Thoracic aorta (tissue), 2 donors: ENCODE results near the gene CCR7. TPM values are rescaled to one million over a fixed set of nuclear protein-coding genes. Genes with fewer than 3 reads are reported as not detected.

Source experiments
- ATAC-seq: fragments of 150-250 bp; one replicate; pipeline ENCODE4 v1.8.0; 2017; ENCODE audit warnings: low read depth; ENCODE audit not compliant: insufficient number of reproducible peaks, low FRiP score
- DNase-seq: peaks from one replicate; pipeline ENCODE4 v3.0.0-alpha.2; 2020; ENCODE audit warnings: low spot score
- H3K27ac ChIP-seq, 2 donors: fragments of 200-600 bp; sonication (generic); 1 replicate in 1 of 2; 2 replicates in 1 of 2; pipeline ENCODE4 v1.5.1; 2016; ENCODE audit warnings: mild to moderate bottlenecking in 2 of 2, moderate library complexity in 2 of 2
- H3K27me3 ChIP-seq: fragments of 200-600 bp; sonication (generic); replicated peaks from 2 replicates; pipeline ENCODE4 v1.6.0; 2016; ENCODE audit warnings: mild to moderate bottlenecking; ENCODE audit not compliant: insufficient read depth
- H3K36me3 ChIP-seq: fragments of 200-600 bp; sonication (generic); one replicate; pipeline ENCODE4 v1.5.1; 2016
- H3K4me1 ChIP-seq, 2 donors: fragments of 200-600 bp; sonication (generic); 1 replicate in 1 of 2; 2 replicates in 1 of 2; pipeline versions ENCODE4 v1.5.1 to v1.6.0; 2016; ENCODE audit warnings: low read depth in 2 of 2, mild to moderate bottlenecking in 1 of 2; ENCODE audit not compliant: control insufficient read depth in 1 of 2
- H3K4me3 ChIP-seq: fragments of 200-600 bp; sonication (generic); 2 replicates; pipeline ENCODE4 v1.5.1; 2016; ENCODE audit warnings: mild to moderate bottlenecking
- H3K9me3 ChIP-seq: fragments of 200-600 bp; sonication (generic); 2 replicates; pipeline ENCODE4 v1.5.1; 2016
- total RNA-seq, 2 donors: library from RNA; depleted of rRNA; stranded (reverse); fragments of >200 nt; gene quantifications; one replicate each; pipeline versions ENCODE4 v1.1.0 to v1.2.3, GENCODE V29; 2016
- TF ChIP-seq, protein P1 (sequence below): fragments of 200-600 bp; sonication (generic); IDR thresholded peaks from one replicate; pipeline ENCODE4 v1.5.1; 2019; ENCODE audit warnings: antibody characterized with exemption

The CCR7 gene
- total RNA-seq, 2 donors from 2014 or later: not detected

DNA sequence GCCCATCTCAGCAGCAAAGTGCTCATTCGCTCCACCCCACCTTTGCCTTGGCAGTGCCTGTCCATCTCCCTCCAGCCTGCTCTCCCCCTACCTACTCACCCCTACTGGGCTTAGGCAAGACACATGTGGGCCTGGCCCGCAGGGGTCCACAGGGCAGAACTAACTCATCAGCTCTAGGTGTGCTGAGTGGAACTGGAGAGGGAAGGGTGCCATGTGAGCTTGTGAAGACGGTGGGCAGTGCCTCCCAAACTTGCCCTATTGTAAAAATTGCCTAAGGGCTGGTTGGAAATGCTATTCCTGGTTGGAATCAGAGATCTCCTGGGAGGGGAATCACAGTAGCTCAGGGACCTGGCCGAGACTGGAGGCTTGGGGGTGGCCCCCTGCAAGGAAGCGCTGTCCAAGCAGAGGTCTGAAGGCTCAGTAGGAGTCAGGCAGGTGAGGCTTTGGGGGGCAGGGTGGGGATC, 34.7 kb downstream of the CCR7 start:
- TF ChIP-seq, protein P1, sequence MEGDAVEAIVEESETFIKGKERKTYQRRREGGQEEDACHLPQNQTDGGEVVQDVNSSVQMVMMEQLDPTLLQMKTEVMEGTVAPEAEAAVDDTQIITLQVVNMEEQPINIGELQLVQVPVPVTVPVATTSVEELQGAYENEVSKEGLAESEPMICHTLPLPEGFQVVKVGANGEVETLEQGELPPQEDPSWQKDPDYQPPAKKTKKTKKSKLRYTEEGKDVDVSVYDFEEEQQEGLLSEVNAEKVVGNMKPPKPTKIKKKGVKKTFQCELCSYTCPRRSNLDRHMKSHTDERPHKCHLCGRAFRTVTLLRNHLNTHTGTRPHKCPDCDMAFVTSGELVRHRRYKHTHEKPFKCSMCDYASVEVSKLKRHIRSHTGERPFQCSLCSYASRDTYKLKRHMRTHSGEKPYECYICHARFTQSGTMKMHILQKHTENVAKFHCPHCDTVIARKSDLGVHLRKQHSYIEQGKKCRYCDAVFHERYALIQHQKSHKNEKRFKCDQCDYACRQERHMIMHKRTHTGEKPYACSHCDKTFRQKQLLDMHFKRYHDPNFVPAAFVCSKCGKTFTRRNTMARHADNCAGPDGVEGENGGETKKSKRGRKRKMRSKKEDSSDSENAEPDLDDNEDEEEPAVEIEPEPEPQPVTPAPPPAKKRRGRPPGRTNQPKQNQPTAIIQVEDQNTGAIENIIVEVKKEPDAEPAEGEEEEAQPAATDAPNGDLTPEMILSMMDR: no peak
- Histone ChIP-seq H3K4me1 (peaks cover 0 to 4% of the 10 kb centered on the region in 2 donors), H3K27ac (no peak overlapping the region), H3K27me3 (no peaks in the 10 kb centered on the region), H3K4me3 (no peak overlapping the region), H3K9me3 (no peaks in the 10 kb centered on the region), H3K36me3 (no peaks in the 10 kb centered on the region)
- no peak for ATAC-seq
- no peak for DNase-seq

DNA sequence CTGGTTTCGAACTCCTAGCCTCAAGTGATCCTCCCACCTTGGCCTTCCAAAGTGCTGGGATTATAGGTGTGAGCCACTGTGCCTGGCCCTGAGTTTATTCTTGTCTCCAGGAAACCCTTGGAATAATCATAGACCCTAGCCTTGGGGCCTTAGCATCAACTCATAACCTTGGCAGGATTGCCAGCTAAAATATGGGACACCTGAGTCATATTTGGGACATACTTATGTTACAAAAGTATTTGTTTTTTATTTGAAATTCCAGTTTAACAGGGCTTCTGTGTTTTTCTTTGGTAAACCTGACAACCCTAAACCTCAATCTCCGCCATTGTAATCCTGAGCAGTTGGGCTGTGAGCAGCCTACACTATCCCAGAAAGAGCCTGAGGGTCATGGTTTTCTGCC, 35.3 kb downstream of the CCR7 start:
- H3K4me3 ChIP-seq: no peak overlapping the region
- TF ChIP-seq, protein P1: no peak
- H3K9me3 ChIP-seq: peaks cover 4% of the 10 kb centered on the region
- H3K27ac ChIP-seq: no peak overlapping the region
- H3K27me3 ChIP-seq: no peaks in the 10 kb centered on the region
- H3K36me3 ChIP-seq: no peaks in the 10 kb centered on the region
- DNase-seq (no peak), ATAC-seq (no peak)
- H3K4me1 ChIP-seq: peaks cover 0 to 4% of the 10 kb centered on the region in 2 donors

DNA sequence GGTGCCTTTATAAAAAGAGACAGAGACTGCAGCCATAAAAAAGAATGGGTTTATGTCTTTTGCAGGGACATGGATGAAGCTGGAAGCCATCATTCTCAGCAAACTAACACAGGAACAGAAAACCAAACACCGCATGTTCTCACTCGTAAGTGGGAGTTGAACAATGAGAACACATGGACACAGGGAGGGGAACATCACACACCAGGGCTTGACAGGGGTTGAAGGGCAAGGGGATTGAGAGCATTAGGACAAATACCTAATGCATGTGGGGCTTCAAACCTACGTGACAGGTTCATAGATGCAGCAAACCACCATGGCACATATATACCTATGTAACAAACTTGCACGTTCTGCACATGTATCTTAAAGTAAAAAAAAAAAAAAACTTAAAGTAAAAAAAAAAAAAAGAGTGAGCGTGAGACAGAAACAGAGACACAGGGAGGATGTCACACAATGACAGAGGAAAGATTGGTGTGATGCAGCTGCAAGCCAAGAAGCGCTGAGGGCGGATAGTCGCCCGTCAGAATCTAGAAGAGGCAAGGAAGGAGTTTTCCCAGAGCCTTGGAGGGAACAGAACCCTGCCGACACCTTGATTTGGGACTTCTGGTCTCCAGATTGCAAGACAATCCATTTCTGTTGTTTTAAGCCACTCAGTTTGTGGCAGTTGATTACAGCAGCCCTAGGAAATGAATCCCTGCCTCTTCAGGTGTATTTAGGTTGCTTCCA, 36.4 kb downstream of the CCR7 start:
- H3K27ac ChIP-seq: no peak overlapping the region
- ATAC-seq: no peak
- H3K36me3 ChIP-seq: no peaks in the 10 kb centered on the region
- no peak for DNase-seq
- H3K4me1 ChIP-seq: peaks cover 0 to 4% of the 10 kb centered on the region in 2 donors
- TF ChIP-seq, protein P1: no peak
- peaks cover 4% of the 10 kb centered on the region for H3K9me3 ChIP-seq
- no peak overlapping the region for H3K4me3 ChIP-seq
- H3K27me3 ChIP-seq: no peaks in the 10 kb centered on the region

DNA sequence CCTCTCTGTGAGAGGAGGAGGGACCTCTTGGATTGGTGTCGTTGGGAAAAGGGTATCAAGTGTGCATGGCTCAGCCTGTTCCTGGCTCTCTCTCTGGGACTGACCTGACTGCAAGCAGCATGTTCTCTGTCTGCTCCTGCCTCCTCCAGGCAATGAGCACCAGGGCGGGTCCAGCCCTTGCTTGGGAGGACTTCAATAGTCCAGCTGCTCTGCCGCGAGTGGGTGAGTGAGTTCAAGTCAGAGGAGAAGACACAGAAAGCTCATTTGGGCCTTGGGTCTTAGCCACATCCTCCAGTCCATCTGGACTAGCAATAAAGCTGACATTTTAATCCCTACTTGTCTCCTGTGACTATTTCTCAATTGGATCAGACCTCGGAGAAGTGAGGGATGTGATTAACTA, 38.6 kb downstream of the CCR7 start:
- Histone ChIP-seq H3K4me3 (no peak overlapping the region), H3K36me3 (no peaks in the 10 kb centered on the region), H3K9me3 (peaks cover 4% of the 10 kb centered on the region), H3K4me1 (no peaks in the 10 kb centered on the region), H3K27me3 (no peaks in the 10 kb centered on the region), H3K27ac (no peak overlapping the region)
- DNase-seq (no peak), ATAC-seq (no peak)
- TF ChIP-seq, protein P1: no peak

DNA sequence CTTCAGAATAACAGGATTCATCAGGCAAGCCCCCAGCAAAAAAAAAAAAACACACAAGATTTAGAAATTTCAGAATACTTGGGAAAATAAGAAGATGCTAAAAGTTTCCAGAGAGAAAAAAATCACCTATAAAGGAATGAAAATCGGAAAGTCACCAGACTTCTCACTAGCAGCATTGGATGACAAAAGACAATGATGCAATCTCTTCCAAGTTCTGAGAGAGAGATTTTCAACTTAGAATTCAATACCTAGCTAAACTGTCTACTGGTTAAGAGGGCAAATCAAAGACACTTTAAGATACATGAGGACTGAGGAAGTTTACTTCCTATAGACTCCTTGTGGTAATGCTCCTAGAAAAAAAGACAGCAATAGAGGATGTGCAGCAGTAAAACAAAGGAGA, 40.0 kb downstream of the CCR7 start:
- Histone ChIP-seq H3K9me3 (peaks cover 4% of the 10 kb centered on the region), H3K27me3 (no peaks in the 10 kb centered on the region), H3K4me3 (no peak overlapping the region), H3K4me1 (no peaks in the 10 kb centered on the region), H3K27ac (no peak overlapping the region), H3K36me3 (no peaks in the 10 kb centered on the region)
- DNase-seq (no peak), ATAC-seq (no peak)
- TF ChIP-seq, protein P1: no peak
